WTC11 (cell line): ENCODE measurements around the gene MCOLN1. TPM values are rescaled to one million over a fixed set of nuclear protein-coding genes. Genes with fewer than 3 reads are reported as not detected.

Experiments
- ATAC-seq: fragments of 200-7000 bp; cut with Tn5 transposase; 2 replicates; pipeline ENCODE4 v1.10.0; 2021; ENCODE audit warnings: mild to moderate bottlenecking, moderate library complexity
- CTCF ChIA-PET: fragments of 300-600 bp; sonication (Branson Sonifier 250); formaldehyde crosslinking; loops from one replicate; lab custom pipeline; 2021; ENCODE audit warnings: antibody characterized with exemption; lab: Charles Lee
- POLR2A ChIA-PET: fragments of 350-600 bp; sonication (Branson Sonifier 250); formaldehyde crosslinking; loops from one replicate; lab custom pipeline; 2021; ENCODE audit warnings: antibody characterized with exemption; lab: Charles Lee
- DNase-seq: peaks from one replicate; pipeline ENCODE4 v3.0.0; 2021; ENCODE audit warnings: low spot score
- H3K27ac Mint-ChIP-seq: 2 replicates; pipeline ENCODE4 v1.8.0; 2021; ENCODE audit warnings: mixed read lengths
- H3K27me3 Mint-ChIP-seq: 2 replicates; pipeline ENCODE4 v1.8.0; 2021; ENCODE audit warnings: low read depth, mild to moderate bottlenecking, moderate library complexity, mixed read lengths
- H3K36me3 Mint-ChIP-seq: 2 replicates; pipeline ENCODE4 v1.8.0; 2021; ENCODE audit warnings: mixed read lengths
- H3K4me1 Mint-ChIP-seq: 2 replicates; pipeline ENCODE4 v1.8.0; 2022; ENCODE audit warnings: mixed read lengths
- H3K4me3 Mint-ChIP-seq: 2 replicates; pipeline ENCODE4 v1.8.0; 2021; ENCODE audit warnings: mild to moderate bottlenecking, moderate library complexity, mixed read lengths
- H3K9me3 Mint-ChIP-seq: 2 replicates; pipeline ENCODE4 v1.8.0; 2021; ENCODE audit warnings: mixed read lengths
- ETV6 ChIP-seq: sonication (generic); formaldehyde crosslinking; IDR thresholded peaks from 2 replicates; pipeline ENCODE4 v1.8.1; 2022; ENCODE audit warnings: mild to moderate bottlenecking, missing genetic modification reagents
- FOXJ3 ChIP-seq: sonication (generic); formaldehyde crosslinking; IDR thresholded peaks from 2 replicates; pipeline ENCODE4 v1.9.0; 2021; ENCODE audit warnings: missing genetic modification reagents, mild to moderate bottlenecking, borderline replicate concordance
- GABPB1 ChIP-seq: sonication (generic); formaldehyde crosslinking; IDR thresholded peaks from 2 replicates; pipeline ENCODE4 v1.8.1; 2023; ENCODE audit warnings: mild to moderate bottlenecking, missing genetic modification reagents
- JAZF1 ChIP-seq: fragments of 250-450 bp; sonication (Bioruptor Pico); IDR thresholded peaks from 2 replicates; pipeline ENCODE4 v1.9.0; 2021; ENCODE audit warnings: moderate library complexity, mild to moderate bottlenecking, inconsistent platforms
- JUN ChIP-seq: sonication (generic); formaldehyde crosslinking; IDR thresholded peaks from 2 replicates; pipeline ENCODE4 v1.8.0; 2023; ENCODE audit warnings: mild to moderate bottlenecking, missing genetic modification reagents
- NR1H2 ChIP-seq: sonication (generic); formaldehyde crosslinking; IDR thresholded peaks from 2 replicates; pipeline ENCODE4 v1.9.0; 2021; ENCODE audit warnings: mild to moderate bottlenecking, moderate library complexity, missing genetic modification reagents
- NR3C1 ChIP-seq: sonication (generic); formaldehyde crosslinking; conservative IDR thresholded peaks from 2 replicates; pipeline ENCODE4 v1.8.1; 2023; ENCODE audit warnings: low read depth, mild to moderate bottlenecking, missing genetic modification reagents
- OVOL2 ChIP-seq: fragments of 250-450 bp; sonication (Bioruptor Pico); IDR thresholded peaks from 2 replicates; pipeline ENCODE4 v1.9.0; 2021; ENCODE audit warnings: mild to moderate bottlenecking, borderline replicate concordance
- SP1 ChIP-seq: sonication (generic); formaldehyde crosslinking; conservative IDR thresholded peaks from 2 replicates; pipeline ENCODE4 v1.8.1; 2022; ENCODE audit warnings: missing genetic modification reagents
- ZNF232 ChIP-seq: sonication (generic); formaldehyde crosslinking; IDR thresholded peaks from 2 replicates; pipeline ENCODE4 v1.8.0; 2022; ENCODE audit warnings: mild to moderate bottlenecking, missing genetic modification reagents
- ZNF263 ChIP-seq: sonication (generic); formaldehyde crosslinking; IDR thresholded peaks from 2 replicates; pipeline ENCODE4 v1.8.1; 2022; ENCODE audit warnings: low read depth, mild to moderate bottlenecking, moderate library complexity, missing genetic modification reagents
- total RNA-seq: library from RNA; stranded (reverse); gene quantifications from 3 replicates; pipeline ENCODE4 v1.2.3, GENCODE V29; 2021
- TF ChIP-seq, protein P1 (sequence below): fragments of 250-450 bp; sonication (Bioruptor Pico); IDR thresholded peaks from 2 replicates; pipeline ENCODE4 v1.9.0; 2021; ENCODE audit warnings: mild to moderate bottlenecking, borderline replicate concordance
- TF ChIP-seq, protein P2 (sequence below): sonication (generic); formaldehyde crosslinking; IDR thresholded peaks from 2 replicates; pipeline ENCODE4 v1.8.1; 2022; ENCODE audit warnings: mild to moderate bottlenecking, moderate library complexity, missing genetic modification reagents
- TF ChIP-seq, protein P3 (sequence below): sonication (generic); formaldehyde crosslinking; IDR thresholded peaks from 2 replicates; pipeline ENCODE4 v1.8.0; 2022; ENCODE audit warnings: mild to moderate bottlenecking, missing genetic modification reagents
- TF ChIP-seq, protein P4 (sequence below): fragments of 250-450 bp; sonication (Bioruptor Pico); IDR thresholded peaks from 2 replicates; pipeline ENCODE4 v1.9.0; 2021; ENCODE audit warnings: moderate library complexity, mild to moderate bottlenecking, inconsistent platforms, borderline replicate concordance
- TF ChIP-seq, protein P5 (sequence below): sonication (generic); formaldehyde crosslinking; IDR thresholded peaks from 2 replicates; pipeline ENCODE4 v1.8.0; 2022; ENCODE audit warnings: mild to moderate bottlenecking, missing genetic modification reagents
- TF ChIP-seq, protein P6 (sequence below): sonication (generic); formaldehyde crosslinking; conservative IDR thresholded peaks from 2 replicates; pipeline ENCODE4 v1.8.1; 2022; ENCODE audit warnings: mild to moderate bottlenecking, missing genetic modification reagents
- TF ChIP-seq, protein P7 (sequence below): sonication (generic); formaldehyde crosslinking; IDR thresholded peaks from 2 replicates; pipeline ENCODE4 v1.8.0; 2022; ENCODE audit warnings: missing genetic modification reagents

The MCOLN1 gene
- total RNA-seq, 1 experiment from 2014 or later = 19.7 TPM

DNA sequence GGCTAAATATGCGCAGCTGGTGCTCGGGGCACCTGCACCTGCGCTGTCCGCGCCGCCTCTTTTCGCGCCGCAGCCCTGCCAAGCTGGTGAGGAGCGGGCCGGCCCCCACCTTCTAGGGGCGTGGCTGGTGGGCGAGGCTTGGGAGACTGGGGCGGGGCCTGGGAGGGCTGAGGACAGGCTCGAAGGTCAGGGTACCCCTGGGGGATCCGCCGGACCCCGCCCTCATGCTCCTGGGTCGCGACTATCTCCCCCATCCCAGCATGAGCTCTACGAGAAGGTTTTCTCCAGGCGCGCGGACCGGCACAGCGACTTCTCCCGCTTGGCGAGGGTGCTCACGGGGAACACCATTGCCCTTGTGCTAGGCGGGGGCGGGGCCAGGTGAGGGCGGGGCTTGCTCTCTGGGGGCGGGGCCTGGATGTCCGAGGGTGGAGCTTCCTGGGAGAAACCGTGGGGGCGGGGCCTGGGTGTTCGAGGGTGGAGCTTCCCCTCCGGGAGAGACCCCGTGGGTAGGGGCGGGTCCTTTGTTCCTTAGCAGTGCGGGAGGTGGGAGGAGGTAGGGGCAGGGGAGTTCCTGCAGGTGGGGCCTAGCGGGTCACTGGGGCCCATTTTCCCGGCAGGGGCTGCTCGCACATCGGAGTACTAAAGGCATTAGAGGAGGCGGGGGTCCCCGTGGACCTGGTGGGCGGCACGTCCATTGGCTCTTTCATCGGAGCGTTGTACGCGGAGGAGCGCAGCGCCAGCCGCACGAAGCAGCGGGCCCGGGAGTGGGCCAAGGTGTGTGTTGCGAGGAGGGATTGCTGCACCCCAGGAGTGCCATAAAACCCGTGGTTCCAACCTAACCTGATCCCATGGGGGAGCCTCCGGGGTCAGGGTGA lies 32.8 kb downstream of the MCOLN1 start:
- peak; percentile 92 for DNase-seq
- peak overlapping the region; percentile 63 for H3K4me3 Mint-ChIP-seq

DNA sequence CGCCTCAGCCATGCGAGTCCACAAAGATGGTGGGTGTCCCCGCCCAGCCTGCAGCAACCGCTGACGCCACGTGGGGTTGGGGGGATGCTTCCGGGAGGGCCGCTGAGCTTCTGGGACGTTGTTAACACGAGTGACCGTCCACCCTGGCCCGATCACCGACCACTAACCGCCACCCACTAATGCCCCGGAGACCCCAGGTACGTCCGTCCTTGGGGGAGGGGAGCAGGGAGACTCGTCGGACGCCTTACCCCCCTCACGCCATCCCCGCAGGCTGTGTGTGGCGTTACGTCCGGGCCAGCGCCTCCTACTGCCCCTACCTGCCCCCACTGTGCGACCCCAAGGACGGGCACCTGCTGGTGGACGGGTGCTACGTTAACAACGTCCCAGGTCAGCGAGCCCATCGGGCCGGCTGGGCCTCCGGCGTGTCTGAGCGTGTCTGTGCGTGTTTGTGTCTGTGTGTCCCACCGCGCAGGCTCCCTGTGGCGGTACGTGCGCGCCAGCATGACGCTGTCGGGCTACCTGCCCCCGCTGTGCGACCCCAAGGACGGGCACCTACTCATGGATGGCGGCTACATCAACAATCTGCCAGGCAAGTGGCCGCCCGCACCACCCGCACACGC lies 34.4 kb downstream of the MCOLN1 start:
- peaks cover 25% of the 10 kb centered on the region for H3K36me3 Mint-ChIP-seq
- ChIA-PET POLR2A (no interaction called here), CTCF (interaction anchor here (1.1 kb wide), 1 partner anchor 12 kb away, joined by 4 read pairs; no protein-coding TSS in a partner anchor)
- TF ChIP-seq JUN (CRISPR knock-in tag) (no peak), NR1H2 (CRISPR knock-in tag) (no peak), GABPB1 (CRISPR knock-in tag) (no peak), ZNF263 (no peak), FOXJ3 (CRISPR knock-in tag) (no peak), NR3C1 (no peak), ETV6 (CRISPR knock-in tag) (no peak), JAZF1 (CRISPR knock-in tag) (no peak), ZNF232 (CRISPR knock-in tag) (no peak)
- TF ChIP-seq, protein P1, sequence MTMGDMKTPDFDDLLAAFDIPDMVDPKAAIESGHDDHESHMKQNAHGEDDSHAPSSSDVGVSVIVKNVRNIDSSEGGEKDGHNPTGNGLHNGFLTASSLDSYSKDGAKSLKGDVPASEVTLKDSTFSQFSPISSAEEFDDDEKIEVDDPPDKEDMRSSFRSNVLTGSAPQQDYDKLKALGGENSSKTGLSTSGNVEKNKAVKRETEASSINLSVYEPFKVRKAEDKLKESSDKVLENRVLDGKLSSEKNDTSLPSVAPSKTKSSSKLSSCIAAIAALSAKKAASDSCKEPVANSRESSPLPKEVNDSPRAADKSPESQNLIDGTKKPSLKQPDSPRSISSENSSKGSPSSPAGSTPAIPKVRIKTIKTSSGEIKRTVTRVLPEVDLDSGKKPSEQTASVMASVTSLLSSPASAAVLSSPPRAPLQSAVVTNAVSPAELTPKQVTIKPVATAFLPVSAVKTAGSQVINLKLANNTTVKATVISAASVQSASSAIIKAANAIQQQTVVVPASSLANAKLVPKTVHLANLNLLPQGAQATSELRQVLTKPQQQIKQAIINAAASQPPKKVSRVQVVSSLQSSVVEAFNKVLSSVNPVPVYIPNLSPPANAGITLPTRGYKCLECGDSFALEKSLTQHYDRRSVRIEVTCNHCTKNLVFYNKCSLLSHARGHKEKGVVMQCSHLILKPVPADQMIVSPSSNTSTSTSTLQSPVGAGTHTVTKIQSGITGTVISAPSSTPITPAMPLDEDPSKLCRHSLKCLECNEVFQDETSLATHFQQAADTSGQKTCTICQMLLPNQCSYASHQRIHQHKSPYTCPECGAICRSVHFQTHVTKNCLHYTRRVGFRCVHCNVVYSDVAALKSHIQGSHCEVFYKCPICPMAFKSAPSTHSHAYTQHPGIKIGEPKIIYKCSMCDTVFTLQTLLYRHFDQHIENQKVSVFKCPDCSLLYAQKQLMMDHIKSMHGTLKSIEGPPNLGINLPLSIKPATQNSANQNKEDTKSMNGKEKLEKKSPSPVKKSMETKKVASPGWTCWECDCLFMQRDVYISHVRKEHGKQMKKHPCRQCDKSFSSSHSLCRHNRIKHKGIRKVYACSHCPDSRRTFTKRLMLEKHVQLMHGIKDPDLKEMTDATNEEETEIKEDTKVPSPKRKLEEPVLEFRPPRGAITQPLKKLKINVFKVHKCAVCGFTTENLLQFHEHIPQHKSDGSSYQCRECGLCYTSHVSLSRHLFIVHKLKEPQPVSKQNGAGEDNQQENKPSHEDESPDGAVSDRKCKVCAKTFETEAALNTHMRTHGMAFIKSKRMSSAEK (CRISPR knock-in tag) = no peak
- TF ChIP-seq, protein P2, sequence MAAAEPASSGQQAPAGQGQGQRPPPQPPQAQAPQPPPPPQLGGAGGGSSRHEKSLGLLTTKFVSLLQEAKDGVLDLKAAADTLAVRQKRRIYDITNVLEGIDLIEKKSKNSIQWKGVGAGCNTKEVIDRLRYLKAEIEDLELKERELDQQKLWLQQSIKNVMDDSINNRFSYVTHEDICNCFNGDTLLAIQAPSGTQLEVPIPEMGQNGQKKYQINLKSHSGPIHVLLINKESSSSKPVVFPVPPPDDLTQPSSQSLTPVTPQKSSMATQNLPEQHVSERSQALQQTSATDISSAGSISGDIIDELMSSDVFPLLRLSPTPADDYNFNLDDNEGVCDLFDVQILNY (CRISPR knock-in tag) = no peak
- TF ChIP-seq, protein P3, sequence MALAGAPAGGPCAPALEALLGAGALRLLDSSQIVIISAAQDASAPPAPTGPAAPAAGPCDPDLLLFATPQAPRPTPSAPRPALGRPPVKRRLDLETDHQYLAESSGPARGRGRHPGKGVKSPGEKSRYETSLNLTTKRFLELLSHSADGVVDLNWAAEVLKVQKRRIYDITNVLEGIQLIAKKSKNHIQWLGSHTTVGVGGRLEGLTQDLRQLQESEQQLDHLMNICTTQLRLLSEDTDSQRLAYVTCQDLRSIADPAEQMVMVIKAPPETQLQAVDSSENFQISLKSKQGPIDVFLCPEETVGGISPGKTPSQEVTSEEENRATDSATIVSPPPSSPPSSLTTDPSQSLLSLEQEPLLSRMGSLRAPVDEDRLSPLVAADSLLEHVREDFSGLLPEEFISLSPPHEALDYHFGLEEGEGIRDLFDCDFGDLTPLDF (CRISPR knock-in tag) = no peak
- TF ChIP-seq, protein P4, sequence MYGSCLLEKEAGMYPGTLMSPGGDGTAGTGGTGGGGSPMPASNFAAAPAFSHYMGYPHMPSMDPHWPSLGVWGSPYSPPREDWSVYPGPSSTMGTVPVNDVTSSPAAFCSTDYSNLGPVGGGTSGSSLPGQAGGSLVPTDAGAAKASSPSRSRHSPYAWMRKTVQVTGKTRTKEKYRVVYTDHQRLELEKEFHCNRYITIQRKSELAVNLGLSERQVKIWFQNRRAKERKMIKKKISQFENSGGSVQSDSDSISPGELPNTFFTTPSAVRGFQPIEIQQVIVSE = no peak
- TF ChIP-seq, protein P5, sequence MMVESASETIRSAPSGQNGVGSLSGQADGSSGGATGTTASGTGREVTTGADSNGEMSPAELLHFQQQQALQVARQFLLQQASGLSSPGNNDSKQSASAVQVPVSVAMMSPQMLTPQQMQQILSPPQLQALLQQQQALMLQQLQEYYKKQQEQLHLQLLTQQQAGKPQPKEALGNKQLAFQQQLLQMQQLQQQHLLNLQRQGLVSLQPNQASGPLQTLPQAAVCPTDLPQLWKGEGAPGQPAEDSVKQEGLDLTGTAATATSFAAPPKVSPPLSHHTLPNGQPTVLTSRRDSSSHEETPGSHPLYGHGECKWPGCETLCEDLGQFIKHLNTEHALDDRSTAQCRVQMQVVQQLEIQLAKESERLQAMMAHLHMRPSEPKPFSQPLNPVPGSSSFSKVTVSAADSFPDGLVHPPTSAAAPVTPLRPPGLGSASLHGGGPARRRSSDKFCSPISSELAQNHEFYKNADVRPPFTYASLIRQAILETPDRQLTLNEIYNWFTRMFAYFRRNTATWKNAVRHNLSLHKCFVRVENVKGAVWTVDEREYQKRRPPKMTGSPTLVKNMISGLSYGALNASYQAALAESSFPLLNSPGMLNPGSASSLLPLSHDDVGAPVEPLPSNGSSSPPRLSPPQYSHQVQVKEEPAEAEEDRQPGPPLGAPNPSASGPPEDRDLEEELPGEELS = no peak
- TF ChIP-seq, protein P6, sequence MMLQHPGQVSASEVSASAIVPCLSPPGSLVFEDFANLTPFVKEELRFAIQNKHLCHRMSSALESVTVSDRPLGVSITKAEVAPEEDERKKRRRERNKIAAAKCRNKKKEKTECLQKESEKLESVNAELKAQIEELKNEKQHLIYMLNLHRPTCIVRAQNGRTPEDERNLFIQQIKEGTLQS (CRISPR knock-in tag) = no peak
- TF ChIP-seq, protein P7, sequence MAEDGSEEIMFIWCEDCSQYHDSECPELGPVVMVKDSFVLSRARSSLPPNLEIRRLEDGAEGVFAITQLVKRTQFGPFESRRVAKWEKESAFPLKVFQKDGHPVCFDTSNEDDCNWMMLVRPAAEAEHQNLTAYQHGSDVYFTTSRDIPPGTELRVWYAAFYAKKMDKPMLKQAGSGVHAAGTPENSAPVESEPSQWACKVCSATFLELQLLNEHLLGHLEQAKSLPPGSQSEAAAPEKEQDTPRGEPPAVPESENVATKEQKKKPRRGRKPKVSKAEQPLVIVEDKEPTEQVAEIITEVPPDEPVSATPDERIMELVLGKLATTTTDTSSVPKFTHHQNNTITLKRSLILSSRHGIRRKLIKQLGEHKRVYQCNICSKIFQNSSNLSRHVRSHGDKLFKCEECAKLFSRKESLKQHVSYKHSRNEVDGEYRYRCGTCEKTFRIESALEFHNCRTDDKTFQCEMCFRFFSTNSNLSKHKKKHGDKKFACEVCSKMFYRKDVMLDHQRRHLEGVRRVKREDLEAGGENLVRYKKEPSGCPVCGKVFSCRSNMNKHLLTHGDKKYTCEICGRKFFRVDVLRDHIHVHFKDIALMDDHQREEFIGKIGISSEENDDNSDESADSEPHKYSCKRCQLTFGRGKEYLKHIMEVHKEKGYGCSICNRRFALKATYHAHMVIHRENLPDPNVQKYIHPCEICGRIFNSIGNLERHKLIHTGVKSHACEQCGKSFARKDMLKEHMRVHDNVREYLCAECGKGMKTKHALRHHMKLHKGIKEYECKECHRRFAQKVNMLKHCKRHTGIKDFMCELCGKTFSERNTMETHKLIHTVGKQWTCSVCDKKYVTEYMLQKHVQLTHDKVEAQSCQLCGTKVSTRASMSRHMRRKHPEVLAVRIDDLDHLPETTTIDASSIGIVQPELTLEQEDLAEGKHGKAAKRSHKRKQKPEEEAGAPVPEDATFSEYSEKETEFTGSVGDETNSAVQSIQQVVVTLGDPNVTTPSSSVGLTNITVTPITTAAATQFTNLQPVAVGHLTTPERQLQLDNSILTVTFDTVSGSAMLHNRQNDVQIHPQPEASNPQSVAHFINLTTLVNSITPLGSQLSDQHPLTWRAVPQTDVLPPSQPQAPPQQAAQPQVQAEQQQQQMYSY = no peak
- no peaks in the 10 kb centered on the region; the same call in 1 of the 2 replicates for H3K4me1 Mint-ChIP-seq
- no peak overlapping the region for H3K4me3 Mint-ChIP-seq
- H3K27me3 Mint-ChIP-seq = no peaks in the 10 kb centered on the region; the same call in 1 of the 2 replicates
- DNase-seq (no peak), ATAC-seq (no peak)
- H3K9me3 Mint-ChIP-seq = no peaks in the 10 kb centered on the region
- H3K27ac Mint-ChIP-seq = no peak overlapping the region

More for the DNA sequence above, 32.8 kb downstream of the MCOLN1 start:
- Mint-ChIP-seq H3K27ac (no peak overlapping the region), H3K27me3 (peaks cover 5% of the 10 kb centered on the region; the same call in 1 of the 2 replicates), H3K36me3 (peaks cover 29% of the 10 kb centered on the region), H3K9me3 (no peaks in the 10 kb centered on the region), H3K4me1 (peaks cover 8% of the 10 kb centered on the region)
- ChIA-PET CTCF (interaction anchor here (0.5 to 4.0 kb wide), 16 partner anchors 9 to 348 kb away, joined by 3 to 64 read pairs (median 4); partner anchors contain the start of genes MAP2K7, PET100, PNPLA6 and TRAPPC5), POLR2A (interaction anchor here (0.8 to 1.2 kb wide), 6 partner anchors 13 to 456 kb away, joined by 3 to 4 read pairs (median 4); no protein-coding TSS in a partner anchor)
- peak; percentile 64 for ATAC-seq
- no peak for TF ChIP-seq OVOL2 (CRISPR knock-in tag)
- peak; percentile 37; the same call in 1 of the 2 replicates for TF ChIP-seq SP1 (CRISPR knock-in tag)
